Measurements from ENCODE around the gene PPIE.
"Not testable (repeated sequence)": the region's sequence is repeated elsewhere in the genome, so short reads cannot be mapped to it uniquely, and the experiment has no call there.

Gene PPIE

GRCh38 chr1:39777896-39778295 lies 39.2 kb downstream of the PPIE start:
- DNase-seq: not testable (repeated sequence)

- DNase-seq: not testable (repeated sequence)
Observed at GRCh38 chr1:39778463-39779099, 39.9 kb downstream of the PPIE start.

GRCh38 chr1:39779137-39779536 lies 40.5 kb downstream of the PPIE start:
- no peak for DNase-seq

- no peak for DNase-seq
Observed at GRCh38 chr1:39779821-39780220, 41.1 kb downstream of the PPIE start.

- DNase-seq: no peak
Observed at GRCh38 chr1:39781349-39781715, 42.6 kb downstream of the PPIE start.

DNA sequence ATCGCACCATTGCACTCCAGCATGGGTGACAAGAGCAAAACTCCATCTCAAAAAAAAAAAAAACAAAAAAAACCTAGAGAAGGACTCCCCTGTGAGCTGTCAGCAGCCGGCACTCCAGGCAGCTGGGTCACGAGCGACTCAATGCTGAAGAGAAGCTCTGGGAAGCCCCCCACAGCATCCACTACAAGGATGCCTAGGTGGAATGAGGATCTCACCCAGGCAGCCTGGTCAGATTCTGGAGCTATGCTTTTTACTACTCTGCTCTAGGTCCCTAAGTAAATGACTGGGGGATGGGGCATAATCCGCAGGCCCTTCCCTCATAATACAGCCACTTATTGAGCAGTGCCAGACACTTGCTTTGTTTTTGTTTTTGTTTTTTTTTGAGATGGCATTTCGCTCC lies 43.4 kb downstream of the PPIE start:
- no peak for DNase-seq

DNA sequence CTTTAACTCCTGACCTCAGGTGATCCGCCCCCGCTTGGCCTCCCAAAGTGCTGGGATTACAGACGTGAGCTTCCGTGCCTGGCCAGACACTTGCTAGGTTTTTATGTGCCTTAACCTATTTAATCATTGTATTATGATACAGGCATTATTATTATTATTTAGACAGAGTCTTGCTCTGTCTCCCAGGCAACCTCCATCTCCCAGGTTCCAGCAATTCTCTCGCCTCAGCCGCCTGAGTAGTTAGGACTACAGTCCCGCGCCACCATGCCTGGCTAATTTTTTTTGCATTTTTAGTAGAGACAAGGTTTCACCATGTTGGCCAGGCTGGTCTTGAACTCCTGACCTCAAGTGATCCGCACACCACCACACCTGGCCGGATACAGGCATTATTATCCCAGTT lies 44.0 kb downstream of the PPIE start:
- DNase-seq: not testable (repeated sequence)

DNA sequence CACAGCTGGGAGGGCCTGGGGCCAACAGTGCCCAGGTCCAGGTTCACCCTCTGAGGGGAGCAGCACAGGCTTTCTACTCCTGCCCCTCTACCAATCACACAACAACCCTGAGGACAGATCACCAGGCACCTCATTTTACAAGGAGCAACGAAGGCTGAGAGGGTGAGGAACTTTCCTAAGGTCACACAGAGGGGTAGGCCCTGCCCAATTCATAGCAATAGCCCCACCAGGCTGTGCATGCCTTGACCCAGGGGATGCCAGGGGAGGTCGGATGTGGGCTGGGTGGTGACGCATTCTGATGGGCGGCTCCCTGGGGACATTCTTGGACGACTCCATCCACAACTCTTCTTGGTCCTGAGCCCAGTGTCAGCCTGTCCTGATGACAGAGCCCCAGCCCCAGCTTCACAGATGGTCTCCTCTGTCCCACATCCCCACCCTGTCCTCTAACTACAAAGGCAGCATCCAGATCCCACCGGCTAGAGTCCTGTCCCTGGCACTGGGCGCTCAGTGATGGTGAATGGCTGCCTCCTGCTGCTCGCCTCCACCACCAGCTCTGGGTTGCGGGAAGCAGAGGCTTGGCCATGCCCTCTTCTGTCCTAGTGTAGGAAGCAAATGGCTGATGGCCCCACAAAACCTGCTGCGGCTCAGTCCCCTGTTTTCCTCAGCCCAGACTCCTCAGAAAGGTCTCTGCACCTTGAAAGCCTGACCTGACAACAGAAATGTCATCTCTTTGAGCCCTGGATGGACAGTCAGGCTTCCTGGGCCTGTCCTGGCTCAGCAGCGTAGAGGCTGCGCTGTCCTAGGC lies 47.8 kb downstream of the PPIE start:
- DNase-seq: peak; percentile 9

GRCh38 chr1:39787108-39787375 lies 48.4 kb downstream of the PPIE start:
- not testable (repeated sequence) for DNase-seq

- DNase-seq: no peak
Observed at GRCh38 chr1:39787468-39787867, 48.8 kb downstream of the PPIE start.

DNA sequence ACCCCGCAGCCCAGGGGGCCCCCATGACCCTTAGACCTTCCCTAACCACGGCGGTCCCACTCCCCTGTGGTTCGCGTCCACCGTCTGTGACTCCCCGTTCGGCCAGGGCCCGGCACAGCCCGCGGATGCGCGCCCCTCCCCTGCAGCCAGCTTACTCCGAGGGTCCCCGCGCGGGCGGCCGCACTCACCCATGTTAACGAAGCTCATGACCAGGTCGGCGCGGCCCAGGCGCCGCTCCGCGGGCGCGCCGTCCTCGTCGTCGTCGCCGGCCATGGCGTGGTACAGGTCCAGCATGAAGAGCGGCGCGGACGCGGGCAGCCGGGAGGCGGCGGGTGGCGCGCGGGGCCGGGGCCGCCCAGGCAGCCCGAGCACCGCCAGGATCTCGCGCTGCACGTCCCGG lies 49.3 kb downstream of the PPIE start:
- not testable (repeated sequence) for DNase-seq

DNA sequence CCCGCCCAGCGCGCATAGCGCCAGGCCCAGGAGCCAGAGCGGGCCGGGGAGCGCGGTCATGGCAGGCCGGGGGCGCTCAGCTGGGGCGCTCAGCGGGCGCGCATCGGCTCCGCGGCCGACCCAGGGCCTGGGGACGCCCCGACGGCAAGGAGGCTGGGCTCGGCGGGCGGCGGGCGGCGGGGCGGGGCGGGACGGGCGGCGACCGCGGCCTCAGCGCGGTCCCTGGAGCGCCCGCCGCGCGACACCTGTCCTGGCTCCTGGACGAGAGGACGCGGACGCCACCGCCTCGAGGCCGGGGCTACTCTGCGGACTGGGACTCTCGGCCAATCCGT lies 49.7 kb downstream of the PPIE start:
- no peak for DNase-seq

- peak; percentile 8 for DNase-seq
Observed at GRCh38 chr1:39788758-39789570, 50.3 kb downstream of the PPIE start, which contains the start of gene BMP8B. TSS of gene BMP8B (minus strand) at chr1:39788865. CDS start at chr1:39788485, 380 bp downstream.

GRCh38 chr1:39789571-39790110 lies 51.0 kb downstream of the PPIE start:
- no peak for DNase-seq

DNA sequence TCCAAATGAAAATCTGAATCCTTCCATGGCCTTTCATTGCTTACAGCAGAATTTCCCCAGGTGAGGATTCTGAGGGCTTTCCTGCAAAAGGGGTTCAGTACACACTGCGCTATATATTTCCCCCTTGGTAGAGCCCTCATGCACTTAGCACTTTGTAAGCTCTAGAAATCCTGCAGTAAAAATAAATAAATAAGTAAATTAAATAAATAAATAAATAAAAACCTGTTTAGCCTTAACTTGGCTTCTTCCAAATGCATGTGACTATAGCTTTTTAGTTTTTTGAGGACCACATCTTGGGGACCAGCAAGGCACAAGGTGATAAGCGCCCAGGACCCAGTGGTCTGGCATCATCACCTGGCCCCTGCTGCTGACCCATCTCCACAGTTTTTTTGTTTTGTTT lies 53.2 kb downstream of the PPIE start:
- no peak for DNase-seq

DNA sequence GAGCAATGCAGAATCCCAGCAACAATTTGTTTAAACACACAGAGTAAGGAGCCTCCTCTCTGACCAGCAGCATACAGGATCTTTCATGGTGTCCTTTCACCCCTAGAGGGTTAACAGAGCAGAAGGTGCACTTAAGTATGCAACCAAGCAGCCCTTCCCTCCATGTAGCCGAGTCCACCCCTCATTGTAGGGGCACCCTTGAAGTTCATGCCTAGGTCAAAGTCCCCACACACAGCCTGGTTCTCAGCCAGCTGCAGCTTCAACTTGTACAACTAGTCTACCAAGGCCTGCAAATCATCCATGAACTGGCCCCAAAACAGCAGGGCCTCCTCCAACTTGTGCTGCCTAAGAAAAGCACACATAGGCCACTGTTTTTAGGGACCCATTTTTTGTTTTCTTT lies 57.0 kb downstream of the PPIE start:
- no peak for DNase-seq

DNA sequence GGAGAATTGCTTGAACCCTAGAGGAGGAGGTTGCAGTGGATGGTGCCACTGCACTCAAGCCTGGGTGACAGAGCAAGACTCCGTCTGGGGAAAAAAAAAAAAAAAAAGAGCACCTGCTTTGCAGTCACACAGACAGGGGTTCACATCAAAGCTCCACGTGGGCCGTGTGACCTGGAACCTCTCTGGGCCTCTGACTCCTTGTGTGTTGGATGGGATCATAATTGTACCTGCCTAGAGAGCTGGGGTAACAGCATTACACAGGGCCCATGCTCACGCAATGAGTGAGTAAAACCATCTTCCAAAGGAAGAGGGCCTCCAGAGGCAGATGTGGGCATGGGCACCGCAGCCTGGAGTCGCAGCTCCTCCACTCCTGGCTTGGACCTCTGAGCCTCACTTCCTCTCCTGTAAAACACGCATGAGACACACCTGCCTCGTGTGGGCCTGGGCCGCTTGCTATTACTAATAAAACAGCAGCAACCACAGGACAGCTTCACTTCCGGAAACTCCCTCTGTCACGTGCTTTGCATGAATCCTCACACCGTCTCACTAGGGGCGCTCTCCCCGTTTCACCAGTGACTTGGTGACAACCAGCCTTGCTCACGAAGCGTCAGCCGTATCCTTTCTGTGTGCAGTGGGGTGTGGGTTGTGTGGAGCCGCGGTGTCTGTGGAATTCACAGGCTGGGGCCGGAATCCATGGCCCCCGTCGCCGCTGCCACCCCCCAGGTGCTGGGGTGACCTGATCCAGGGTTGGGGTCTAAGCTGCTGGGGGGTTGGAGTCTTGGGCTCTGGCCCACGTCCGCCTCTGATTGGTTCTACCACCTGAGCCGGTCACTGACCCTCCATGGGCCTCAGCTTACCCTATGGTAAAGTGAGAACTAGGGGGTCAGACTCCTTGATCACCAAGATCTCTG lies 60.4 kb downstream of the PPIE start:
- peak; percentile 71 for DNase-seq

- DNase-seq: peak; percentile 84
Observed at GRCh38 chr1:39799770-39800470, 61.2 kb downstream of the PPIE start.

- no peak for DNase-seq
Observed at GRCh38 chr1:39800471-39800835, 61.8 kb downstream of the PPIE start.

DNA sequence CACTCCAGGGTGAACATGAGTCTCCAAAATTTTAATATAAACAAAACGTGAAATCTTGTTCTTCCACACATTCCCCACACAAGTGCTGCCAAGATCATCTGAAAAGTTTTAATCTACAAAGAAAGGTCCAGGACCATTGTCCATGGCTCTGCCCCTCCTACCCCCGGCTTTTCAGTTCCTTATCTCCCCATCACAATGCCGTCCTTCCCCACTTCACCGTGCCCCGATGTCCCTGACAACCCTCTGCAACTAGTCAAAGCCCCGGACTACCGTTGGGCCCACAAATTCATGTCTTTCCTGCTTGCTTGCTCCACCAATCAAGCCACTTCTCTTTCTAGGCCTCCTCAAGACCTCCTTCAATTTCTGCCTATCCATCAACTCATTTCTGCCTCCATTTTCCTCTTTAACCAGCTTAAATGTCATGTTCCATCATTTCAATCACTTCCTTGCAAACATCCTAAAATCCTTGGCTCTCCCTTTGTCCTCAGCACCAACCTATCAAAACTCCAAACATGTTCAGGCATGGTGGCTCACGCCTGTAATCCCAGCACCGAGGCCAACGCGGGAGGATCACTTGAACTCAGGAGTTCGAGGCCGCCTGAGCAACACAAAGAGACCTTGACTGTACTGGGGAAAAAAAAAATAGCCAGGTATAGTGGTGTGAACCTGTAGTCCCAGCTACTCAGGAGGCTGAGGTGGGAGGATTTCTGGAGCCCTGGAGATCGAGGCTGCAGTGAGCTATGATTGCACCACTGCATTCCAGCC lies 64.0 kb downstream of the PPIE start:
- no peak for DNase-seq

GRCh38 chr1:39805385-39805784 lies 66.7 kb downstream of the PPIE start:
- no peak for DNase-seq

Data from fibroblast of skin of scalp (primary cell).